Endodermal cell (in vitro differentiated cells): Measurements from ENCODE around the gene DHX16. TPM values are rescaled to one million over a fixed set of nuclear protein-coding genes. Genes with fewer than 3 reads are reported as not detected.
"Not testable (repeated sequence)": the region's sequence is repeated elsewhere in the genome, so short reads cannot be mapped to it uniquely, and the experiment has no call there.

Experiments
- DNase-seq: peaks from one replicate; pipeline ENCODE4 v3.0.0-alpha.2; 2017
- H3K27ac ChIP-seq: 2 replicates; pipeline ENCODE4 v1.5.1; 2013; ENCODE audit warnings: mild to moderate bottlenecking, low read depth, low read length, moderate library complexity
- H3K27me3 ChIP-seq: 2 replicates; pipeline ENCODE4 v1.6.1; 2013; ENCODE audit warnings: mild to moderate bottlenecking, low read length, moderate library complexity; ENCODE audit not compliant: insufficient read depth, control insufficient read depth, poor library complexity, severe bottlenecking
- H3K36me3 ChIP-seq: 2 replicates; pipeline ENCODE4 v1.7.0; 2013; ENCODE audit warnings: mild to moderate bottlenecking, low read length, moderate library complexity; ENCODE audit not compliant: control insufficient read depth, insufficient read depth
- H3K4me1 ChIP-seq: one replicate; pipeline ENCODE4 v1.7.0; 2013; ENCODE audit warnings: low read length; ENCODE audit not compliant: control insufficient read depth, insufficient read depth
- H3K4me3 ChIP-seq: 2 replicates; pipeline ENCODE4 v1.5.1; 2013; ENCODE audit warnings: mild to moderate bottlenecking, low read length, moderate library complexity
- H3K9ac ChIP-seq: 2 replicates; pipeline ENCODE4 v1.6.1; 2013; ENCODE audit warnings: mild to moderate bottlenecking, low read length, moderate library complexity; ENCODE audit not compliant: poor library complexity, severe bottlenecking; ENCODE audit errors: extremely low read depth
- H3K9me3 ChIP-seq: 2 replicates; pipeline ENCODE4 v1.6.1; 2013; ENCODE audit warnings: mild to moderate bottlenecking, low read length, moderate library complexity; ENCODE audit not compliant: control insufficient read depth
- H3K27ac Mint-ChIP-seq: 2 replicates; pipeline ENCODE4 v1.8.0; 2020; ENCODE audit warnings: mixed read lengths
- H3K27me3 Mint-ChIP-seq: 2 replicates; pipeline ENCODE4 v1.8.0; 2021; ENCODE audit warnings: mild to moderate bottlenecking, mixed read lengths; ENCODE audit not compliant: insufficient read depth
- H3K36me3 Mint-ChIP-seq: 2 replicates; pipeline ENCODE4 v1.8.0; 2020; ENCODE audit warnings: low read depth, mixed read lengths
- H3K4me1 Mint-ChIP-seq: 2 replicates; pipeline ENCODE4 v1.8.0; 2020; ENCODE audit warnings: mixed read lengths
- H3K4me3 Mint-ChIP-seq: 2 replicates; pipeline ENCODE4 v1.8.0; 2020; ENCODE audit warnings: mild to moderate bottlenecking, moderate library complexity, mixed read lengths
- H3K9me3 Mint-ChIP-seq: 2 replicates; pipeline ENCODE4 v1.8.0; 2020; ENCODE audit warnings: mild to moderate bottlenecking, mixed read lengths
- CTCF ChIP-seq: fragments of 200-600 bp; sonication (generic); conservative IDR thresholded peaks from 2 replicates; pipeline ENCODE4 v1.5.0; 2021; ENCODE audit warnings: antibody characterized with exemption, mild to moderate bottlenecking
- WGBS, 2 experiments: methylation state at CpG; one replicate each; pipeline versions ENCODE4 v1.1.5 to v1.1.7; 2013; ENCODE audit warnings: missing lambda C conversion rate in 2 of 2, mixed read lengths in 1 of 2; ENCODE audit not compliant: insufficient coverage in 1 of 2, insufficient read length in 1 of 2; 5-methylcytosine and 5-hydroxymethylcytosine counted together
- total RNA-seq, 2 donors: library from RNA; stranded (reverse); fragmentation: NEBNext Ultra II Directional in 1 of 2; extraction: Animal tissue kit (Norgen Biotek cat#: 25700) in 1 of 2; gene quantifications; 2 replicates in 1 of 2; 3 replicates in 1 of 2; pipeline ENCODE4 v1.2.1, GENCODE V29; 2021

Gene DHX16
- total RNA-seq, 2 donors from 2014 or later: 33.5 to 33.9 TPM

- 93 to 97% methylated on average over 17 to 32 of the region's 34 CpGs for WGBS, 2 experiments
- peaks cover 72% of the 10 kb centered on the region for H3K36me3 Mint-ChIP-seq
- no peaks in the 10 kb centered on the region for H3K27me3 Mint-ChIP-seq
Measured at GRCh38 chr6:30664994-30665767, 7.6 kb downstream of the DHX16 start.

GRCh38 chr6:30657922-30658321 is 14.9 kb downstream of the DHX16 start:
- not testable (repeated sequence) for H3K4me3 Mint-ChIP-seq, H3K27me3 ChIP-seq, H3K4me3 ChIP-seq, H3K9me3 Mint-ChIP-seq, H3K27ac ChIP-seq, H3K27ac Mint-ChIP-seq, H3K9me3 ChIP-seq, DNase-seq, H3K9ac ChIP-seq, H3K4me1 Mint-ChIP-seq, H3K27me3 Mint-ChIP-seq, H3K4me1 ChIP-seq
- H3K36me3 Mint-ChIP-seq: peaks cover 75% of the 10 kb centered on the region
- peaks cover 91% of the 10 kb centered on the region for H3K36me3 ChIP-seq
- 85 to 91% methylated on average over 3 to 5 of the region's 5 CpGs for WGBS, 2 experiments

More at GRCh38 chr6:30664994-30665767, 7.6 kb downstream of the DHX16 start:
- Histone ChIP-seq H3K9ac (no peak overlapping the region), H3K4me3 (no peak overlapping the region), H3K4me1 (no peaks in the 10 kb centered on the region), H3K9me3 (no peaks in the 10 kb centered on the region), H3K36me3 (peaks cover 69% of the 10 kb centered on the region), H3K27ac (no peak overlapping the region), H3K27me3 (no peaks in the 10 kb centered on the region)
- Mint-ChIP-seq H3K9me3 (no peaks in the 10 kb centered on the region), H3K4me1 (peaks cover 7% of the 10 kb centered on the region), H3K4me3 (no peak overlapping the region), H3K27ac (no peak overlapping the region)
- DNase-seq: no peak
- no peak for TF ChIP-seq CTCF

- H3K9ac ChIP-seq: no peak overlapping the region
- Mint-ChIP-seq H3K36me3 (peaks cover 74% of the 10 kb centered on the region), H3K4me3 (no peak overlapping the region)
Measured at GRCh38 chr6:30657454-30657853, 15.4 kb downstream of the DHX16 start.

More at GRCh38 chr6:30657454-30657853, 15.4 kb downstream of the DHX16 start:
- Mint-ChIP-seq H3K27me3 (no peaks in the 10 kb centered on the region), H3K9me3 (no peaks in the 10 kb centered on the region), H3K4me1 (no peaks in the 10 kb centered on the region), H3K27ac (no peak overlapping the region)
- H3K27me3 ChIP-seq: no peaks in the 10 kb centered on the region
- no peak overlapping the region for H3K27ac ChIP-seq
- no peaks in the 10 kb centered on the region for H3K4me1 ChIP-seq
- H3K36me3 ChIP-seq: peaks cover 91% of the 10 kb centered on the region
- H3K9me3 ChIP-seq: no peaks in the 10 kb centered on the region
- no peak for TF ChIP-seq CTCF
- no peak overlapping the region for H3K4me3 ChIP-seq
- no peak for DNase-seq
